NCI-H2107 treated with DMSO at 0.1 percent for 48 hours (cell line): Measurements from ENCODE around the gene RANBP3.
"Not testable (repeated sequence)": the region's sequence is repeated elsewhere in the genome, so short reads cannot be mapped to it uniquely, and the experiment has no call there.

Source experiments
- DNase-seq: peaks from one replicate; lab custom pipeline; 2025; ENCODE audit not compliant: unreplicated experiment; lab: John Stamatoyannopoulos, UW

The RANBP3 gene

GRCh38 chr19:5891938-5892771 is 85.8 kb downstream of the RANBP3 start:
- peak; percentile 6 for DNase-seq

- DNase-seq: no peak
These were observed 86.4 kb downstream of the RANBP3 start for GRCh38 chr19:5891572-5891937.

DNA sequence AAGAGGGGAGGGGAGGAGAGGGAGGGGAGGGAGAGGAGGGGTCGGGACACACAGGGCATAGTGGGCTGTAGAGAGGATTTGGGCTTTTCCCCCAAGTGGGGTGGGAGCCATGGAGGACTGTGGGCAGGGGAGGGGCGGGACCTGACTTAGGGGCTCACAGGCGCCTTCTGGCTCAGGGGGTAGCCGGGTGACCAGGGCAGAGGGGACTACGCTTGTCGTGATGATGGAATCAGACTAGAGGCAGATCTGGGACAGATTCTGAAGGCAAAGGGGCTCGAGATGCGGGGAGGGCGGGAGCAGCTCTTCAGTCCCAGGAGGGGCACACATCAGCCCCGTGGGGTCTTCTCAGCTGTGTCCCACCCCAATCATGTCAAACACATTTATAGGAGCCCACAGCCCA is 87.8 kb downstream of the RANBP3 start:
- DNase-seq: no peak

DNA sequence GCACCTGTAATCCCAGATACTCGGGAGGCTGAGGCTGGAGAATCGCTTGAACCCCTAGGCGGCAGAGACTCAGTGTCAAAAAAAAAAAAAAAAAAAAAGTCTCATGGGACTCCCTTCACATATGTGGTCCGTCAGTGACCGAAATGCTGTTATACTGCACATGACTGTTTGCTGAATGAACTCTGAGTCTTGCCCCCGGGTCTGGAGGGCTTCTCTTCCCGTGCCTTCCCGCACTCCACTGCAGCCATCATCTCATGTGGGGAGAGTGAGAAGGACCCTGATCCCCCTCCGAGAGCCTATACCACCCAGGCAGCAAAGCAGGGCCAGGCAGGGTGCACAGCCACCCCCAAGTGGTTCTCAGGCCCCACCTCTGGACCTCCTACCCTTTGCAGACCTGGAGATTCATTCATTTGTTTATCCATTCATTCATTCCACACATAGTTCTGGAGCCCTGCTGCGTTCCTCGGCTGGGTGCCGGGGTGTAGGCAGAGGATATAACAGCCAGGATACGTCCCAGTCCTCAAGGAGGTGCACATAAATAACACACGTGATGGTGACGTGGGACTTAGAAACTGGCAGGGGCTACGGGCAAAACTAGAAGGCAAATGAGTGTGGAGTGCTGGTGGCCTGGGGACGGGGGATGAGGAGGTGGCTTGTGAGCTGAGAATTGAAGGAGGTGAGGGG is 88.5 kb downstream of the RANBP3 start:
- DNase-seq: no peak

- not testable (repeated sequence) for DNase-seq
These were observed 93.7 kb downstream of the RANBP3 start for GRCh38 chr19:5884065-5884811.

DNA sequence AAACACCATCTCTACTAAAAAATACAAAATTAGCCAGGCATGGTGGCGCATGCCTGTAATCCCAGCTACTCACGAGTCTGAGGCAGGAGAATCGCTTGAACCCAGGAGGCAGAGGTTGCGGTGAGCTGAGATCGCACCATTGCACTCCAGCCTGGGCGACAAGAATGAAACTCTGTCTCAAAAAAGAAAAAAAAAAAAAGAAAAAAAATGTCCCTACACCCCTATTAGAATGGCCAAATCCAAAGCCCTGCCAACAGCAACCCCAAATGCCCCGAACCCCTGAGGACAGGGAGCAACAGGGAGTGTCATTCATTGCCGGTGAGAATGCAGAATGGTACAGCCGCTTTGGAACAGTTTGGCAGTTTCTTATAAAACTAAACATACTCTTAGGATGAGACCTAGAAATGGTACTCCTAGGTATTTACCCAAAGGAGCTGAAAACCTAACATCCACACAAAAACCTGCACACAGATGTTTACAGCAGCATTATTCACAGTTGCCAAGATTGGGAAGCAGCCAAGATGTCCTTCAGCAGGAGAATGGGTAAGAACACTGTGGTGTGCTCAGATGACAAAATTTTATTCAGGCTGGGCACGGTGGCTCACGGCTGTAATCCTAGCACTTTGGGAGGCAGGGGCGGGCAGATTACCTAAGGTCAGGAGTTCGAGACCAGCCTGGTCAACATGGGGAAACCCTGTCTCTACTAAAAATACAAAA is 94.6 kb downstream of the RANBP3 start:
- DNase-seq: peak; percentile 21

DNA sequence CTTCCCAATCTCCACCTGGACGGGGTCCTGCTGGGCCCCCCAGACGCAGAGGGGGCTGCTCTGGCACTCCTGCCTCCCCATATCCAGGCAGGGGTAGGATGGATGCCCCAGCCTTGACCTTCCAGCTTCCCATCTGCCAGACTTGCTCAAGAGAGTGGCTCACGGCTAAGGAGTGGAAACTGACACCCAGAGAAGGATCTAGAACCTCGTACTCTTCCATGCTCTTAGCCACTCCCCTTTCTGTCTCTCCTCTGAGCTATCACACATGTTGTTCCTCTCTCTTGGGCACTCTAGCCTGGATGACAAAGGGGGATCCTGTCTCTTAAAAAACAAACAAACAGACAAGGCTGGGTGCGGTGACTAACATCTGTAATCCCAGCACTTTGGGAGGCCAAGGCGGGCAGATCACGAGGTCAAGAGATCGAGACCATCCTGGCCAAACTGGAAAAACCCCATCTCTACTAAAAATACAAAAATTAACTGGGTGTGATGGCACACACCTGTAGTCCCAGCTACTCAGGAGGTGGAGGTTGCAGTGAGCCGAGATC is 95.4 kb downstream of the RANBP3 start:
- no peak for DNase-seq

DNA sequence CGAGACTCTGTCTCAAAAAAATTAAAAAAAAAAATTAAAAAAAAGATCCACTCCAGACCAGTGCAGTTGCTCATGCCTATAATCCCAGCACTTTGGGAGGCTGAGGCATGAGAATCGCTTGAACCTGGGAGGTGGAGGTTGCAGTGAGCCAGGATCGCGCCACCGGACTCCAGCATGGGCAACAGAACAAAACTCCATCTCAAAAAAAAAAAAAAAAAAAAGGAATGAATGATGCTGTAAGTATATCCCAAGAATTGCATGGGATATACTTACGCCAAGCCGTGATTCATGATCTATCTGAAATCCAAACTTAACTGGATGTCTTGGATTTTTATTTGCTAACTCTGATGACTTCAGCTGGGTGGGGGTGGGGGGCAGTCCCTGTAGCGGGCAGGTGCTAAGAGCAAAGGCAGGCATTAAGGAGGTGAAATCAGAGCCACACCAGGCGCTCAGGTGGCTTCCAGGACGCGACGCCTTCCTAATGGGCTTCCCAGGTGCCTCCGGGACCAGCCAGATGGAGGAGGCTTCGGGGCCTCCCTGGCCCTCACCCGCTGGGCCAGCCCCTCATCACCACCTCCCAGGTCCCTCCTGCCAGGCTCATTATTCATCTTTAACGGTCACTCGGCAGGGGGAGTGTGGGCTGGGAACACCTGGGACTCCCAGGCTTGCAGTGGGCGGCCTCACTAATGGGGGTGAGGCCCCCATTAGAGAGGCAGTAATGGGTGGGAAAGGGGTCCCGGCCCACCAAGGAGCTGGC is 96.2 kb downstream of the RANBP3 start:
- DNase-seq: peak; percentile 61

DNA sequence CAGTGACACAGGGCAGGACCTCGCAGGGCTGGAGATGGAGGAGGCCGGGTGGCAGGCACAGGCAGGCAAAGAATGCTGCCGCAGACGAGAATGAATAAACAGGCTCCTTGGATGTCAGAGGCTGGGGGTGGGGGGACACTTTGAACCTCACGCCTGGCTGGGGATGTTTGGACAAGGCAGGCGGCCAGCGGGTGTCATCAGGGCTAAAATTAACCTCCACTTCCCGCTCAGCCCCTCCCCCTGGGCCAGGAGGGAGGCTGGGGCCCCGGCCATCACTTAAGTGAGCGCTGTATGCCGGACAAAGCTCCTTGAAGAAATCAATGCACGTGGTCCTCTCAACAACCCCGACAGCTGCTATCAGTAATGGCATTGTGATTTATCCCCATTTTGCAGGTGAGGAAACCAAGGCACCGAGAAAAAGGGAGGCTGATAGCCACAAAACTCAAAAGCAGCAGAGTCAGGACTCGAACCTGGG is 97.3 kb downstream of the RANBP3 start:
- no peak for DNase-seq

- no peak for DNase-seq
These were observed 97.7 kb downstream of the RANBP3 start for GRCh38 chr19:5880196-5880595.

DNA sequence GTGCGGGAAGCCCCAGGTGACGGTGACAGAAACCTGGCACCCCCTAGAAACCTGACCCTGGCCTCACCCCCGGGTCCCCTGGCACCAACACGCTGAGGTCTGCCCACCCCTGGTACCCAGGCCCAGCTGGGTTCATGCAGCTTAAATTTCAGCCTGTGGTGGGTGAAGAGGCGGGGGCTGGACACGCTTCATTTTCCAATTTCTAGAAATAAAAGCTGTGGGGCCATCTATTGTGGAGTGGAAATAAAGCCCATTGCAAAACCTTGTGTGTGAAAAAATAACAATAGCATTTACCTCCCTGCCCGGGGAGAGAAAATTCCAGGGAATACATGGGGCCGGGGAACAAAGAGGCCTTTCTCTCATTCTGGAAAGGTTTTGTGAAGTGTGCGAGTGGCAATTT is 100.1 kb downstream of the RANBP3 start:
- peak; percentile 32 for DNase-seq

DNA sequence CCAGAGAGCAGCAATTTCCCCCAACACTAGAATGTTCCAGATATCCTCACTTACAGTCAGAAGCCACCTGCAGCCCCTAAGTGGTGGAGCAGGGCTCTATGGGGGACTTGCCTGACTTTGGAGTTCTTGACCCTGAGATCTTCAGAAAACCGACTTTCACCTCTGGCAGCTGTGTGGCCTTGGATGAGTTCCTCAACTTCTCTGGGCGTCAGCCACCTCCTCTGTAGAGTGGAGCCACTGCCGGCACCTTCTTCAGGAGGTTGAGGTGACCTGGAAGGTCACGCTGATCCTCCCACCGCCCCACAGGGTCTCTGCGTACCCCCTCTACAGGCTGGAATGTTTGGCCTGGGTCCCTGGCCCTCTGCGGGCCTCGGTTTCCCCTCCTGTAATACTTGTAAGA is 100.5 kb downstream of the RANBP3 start:
- no peak for DNase-seq

DNA sequence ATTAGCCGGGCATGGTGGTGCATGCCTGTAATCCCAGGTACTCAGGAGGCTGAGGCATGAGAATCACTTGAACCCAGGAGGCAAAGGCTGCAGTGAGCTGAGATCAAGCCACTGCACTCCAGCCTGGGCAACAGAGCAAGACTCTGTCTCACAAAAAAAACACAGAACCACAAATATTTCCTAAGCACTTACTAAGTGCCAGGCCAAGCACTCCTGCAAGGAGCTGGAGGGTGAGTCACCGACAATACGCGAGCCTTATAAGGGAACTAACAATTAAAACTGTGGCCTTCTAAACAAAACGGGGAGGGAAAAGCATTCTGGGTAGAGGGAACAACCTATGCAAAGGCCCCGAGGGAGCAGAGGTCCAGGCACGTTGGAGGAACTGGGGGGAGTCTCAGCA is 103.4 kb downstream of the RANBP3 start:
- not testable (repeated sequence) for DNase-seq

GRCh38 chr19:5873617-5874199 is 104.2 kb downstream of the RANBP3 start:
- no peak for DNase-seq

DNA sequence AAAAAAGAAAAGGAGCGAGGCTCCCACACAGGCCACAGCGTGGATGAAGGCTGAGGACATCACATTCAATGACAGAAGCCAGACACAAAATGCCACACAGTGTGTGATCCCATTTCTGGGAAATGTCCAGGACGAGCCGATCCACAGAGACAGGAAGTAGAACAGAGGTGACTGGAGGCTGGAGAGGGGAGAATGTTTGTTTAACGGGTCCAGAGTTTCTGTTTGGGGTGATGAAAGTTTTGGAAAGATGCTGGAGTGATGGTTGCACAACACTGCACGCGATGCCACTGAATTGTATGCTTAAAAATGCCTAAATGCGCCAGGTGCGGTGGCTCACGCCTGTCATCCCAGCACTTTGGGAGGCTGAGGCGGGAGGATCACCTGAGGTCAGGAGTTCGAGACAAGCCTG is 107.0 kb downstream of the RANBP3 start:
- no peak for DNase-seq

GRCh38 chr19:5867201-5868136 is 110.5 kb downstream of the RANBP3 start:
- no peak for DNase-seq
